GM21737 (cell line): ENCODE data around the gene FBXW11.
"Not testable (repeated sequence)": the region's sequence is repeated elsewhere in the genome, so short reads cannot be mapped to it uniquely, and the experiment has no call there.

ENCODE experiments used
- ATAC-seq: cut with Tn5 transposase; IDR thresholded peaks from one replicate; pipeline ENCODE4 v1.9.1; 2021; ENCODE audit warnings: mild to moderate bottlenecking, moderate library complexity; ENCODE audit not compliant: unreplicated experiment

FBXW11 gene

GRCh38 chr5:171915700-171916099 is 90.7 kb downstream of the FBXW11 start:
- ATAC-seq = not testable (repeated sequence)

GRCh38 chr5:171914726-171915338 is 91.6 kb downstream of the FBXW11 start:
- ATAC-seq = no peak

GRCh38 chr5:171913987-171914273 is 92.5 kb downstream of the FBXW11 start:
- no peak for ATAC-seq

GRCh38 chr5:171911152-171911551 is 95.3 kb downstream of the FBXW11 start:
- no peak for ATAC-seq

- ATAC-seq = no peak
Measured at GRCh38 chr5:171908638-171909037, 97.8 kb downstream of the FBXW11 start.

- no peak for ATAC-seq
Measured at GRCh38 chr5:171907725-171908343, 98.6 kb downstream of the FBXW11 start.

GRCh38 chr5:171906703-171907590 is 99.5 kb downstream of the FBXW11 start:
- no peak for ATAC-seq

- no peak for ATAC-seq
Measured at GRCh38 chr5:171906066-171906570, 100.3 kb downstream of the FBXW11 start.

GRCh38 chr5:171904886-171905285 is 101.6 kb downstream of the FBXW11 start:
- ATAC-seq = no peak

GRCh38 chr5:171901764-171902163 is 104.7 kb downstream of the FBXW11 start:
- ATAC-seq = no peak

GRCh38 chr5:171899792-171900191 is 106.6 kb downstream of the FBXW11 start:
- ATAC-seq = no peak

GRCh38 chr5:171898879-171899278 is 107.6 kb downstream of the FBXW11 start:
- no peak for ATAC-seq

- ATAC-seq = no peak
Measured at GRCh38 chr5:171898386-171898785, 108.1 kb downstream of the FBXW11 start.

- no peak for ATAC-seq
Measured at GRCh38 chr5:171897231-171897630, 109.2 kb downstream of the FBXW11 start.

- no peak for ATAC-seq
Measured at GRCh38 chr5:171895081-171895480, 111.4 kb downstream of the FBXW11 start.

- no peak for ATAC-seq
Measured at GRCh38 chr5:171893290-171893886, 113.0 kb downstream of the FBXW11 start.

- ATAC-seq = no peak
Measured at GRCh38 chr5:171891595-171891994, 114.8 kb downstream of the FBXW11 start.

- ATAC-seq = no peak
Measured at GRCh38 chr5:171891150-171891549, 115.3 kb downstream of the FBXW11 start.

- no peak for ATAC-seq
Measured at GRCh38 chr5:171888051-171888481, 118.4 kb downstream of the FBXW11 start.

- ATAC-seq = not testable (repeated sequence)
Measured at GRCh38 chr5:171886037-171886436, 120.4 kb downstream of the FBXW11 start.

GRCh38 chr5:171882118-171882517 is 124.3 kb downstream of the FBXW11 start:
- no peak for ATAC-seq
